ENCODE measurements around the gene SLC35E3.

- no peak for TF ChIP-seq TAF1 (IDR thresholded peaks at IDR 0.05; ENCODE audit: low read depth, low read length)
- TF ChIP-seq POLR2AphosphoS5 (IDR thresholded peaks at IDR 0.05; ENCODE audit: low read depth, low read length): peak; percentile 72; the same call in 1 of the 2 replicates
- peak; percentile 47 for TF ChIP-seq POLR2A (IDR thresholded peaks at IDR 0.05; ENCODE audit: low read depth, low read length)
- no peak for TF ChIP-seq SPI1 (IDR thresholded peaks at IDR 0.05; ENCODE audit: low read depth, low read length)
- TF ChIP-seq POU2F2 (IDR thresholded peaks at IDR 0.05; ENCODE audit: low read depth, low read length): no peak
Observed at GRCh38 chr12:68828672-68829068, 82.7 kb downstream of the SLC35E3 start.

Data from GM12891 (cell line).